Chondrocyte (in vitro differentiated cells): ENCODE data around the gene ISL2. TPM values are rescaled to one million over a fixed set of nuclear protein-coding genes. Genes with fewer than 3 reads are reported as not detected.

Experiments
- DNase-seq: peaks from one replicate; pipeline ENCODE4 v3.0.0; 2021; ENCODE audit warnings: mixed read lengths, low spot score
- H3K27ac Mint-ChIP-seq: one replicate; pipeline ENCODE4 v1.8.0; 2021; ENCODE audit warnings: mild to moderate bottlenecking, moderate library complexity, mixed read lengths; ENCODE audit not compliant: unreplicated experiment
- H3K27me3 Mint-ChIP-seq: 2 replicates; pipeline ENCODE4 v1.8.0; 2021; ENCODE audit warnings: low read depth, mixed read lengths
- H3K36me3 Mint-ChIP-seq: 2 replicates; pipeline ENCODE4 v1.8.0; 2021; ENCODE audit warnings: low read depth, mixed read lengths
- H3K4me1 Mint-ChIP-seq: 2 replicates; pipeline ENCODE4 v1.8.0; 2021; ENCODE audit warnings: low read depth, mild to moderate bottlenecking, mixed read lengths
- H3K4me3 Mint-ChIP-seq: one replicate; pipeline ENCODE4 v1.8.0; 2021; ENCODE audit warnings: mild to moderate bottlenecking, moderate library complexity, mixed read lengths; ENCODE audit not compliant: unreplicated experiment
- H3K9me3 Mint-ChIP-seq: 2 replicates; pipeline ENCODE4 v1.8.0; 2021; ENCODE audit warnings: low read depth, mixed read lengths
- total RNA-seq: library from RNA; stranded (reverse); gene quantifications from 3 replicates; pipeline ENCODE4 v1.2.1, GENCODE V29; 2021
- TF ChIP-seq, protein P1 (sequence below): fragments of 200-600 bp; sonication (generic); IDR thresholded peaks from 2 replicates; pipeline ENCODE4 v1.5.0; 2021; ENCODE audit warnings: antibody characterized with exemption, mild to moderate bottlenecking, moderate library complexity

Gene ISL2
- total RNA-seq, 1 donor from 2014 or later, result not detected

DNA sequence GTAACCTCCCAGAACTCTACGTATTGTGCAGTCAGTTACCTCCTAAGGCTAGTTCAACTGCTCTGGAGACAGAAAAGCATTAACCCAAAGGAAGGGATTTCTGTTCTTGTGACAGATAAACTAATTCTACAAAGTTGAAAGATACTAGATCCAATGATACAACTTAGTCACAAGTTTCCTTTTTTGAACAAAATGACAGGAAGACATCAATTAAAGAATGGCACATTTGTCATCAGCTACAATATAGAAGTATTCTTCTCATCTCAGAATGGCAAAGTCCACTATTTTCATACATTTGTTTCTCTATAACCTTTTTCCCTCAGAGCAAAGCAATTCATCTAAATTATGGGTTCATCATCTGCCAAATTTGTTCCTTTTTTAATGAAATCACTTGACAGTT, 43.7 kb downstream of the ISL2 start:
- no peak overlapping the region for H3K27ac Mint-ChIP-seq

DNA sequence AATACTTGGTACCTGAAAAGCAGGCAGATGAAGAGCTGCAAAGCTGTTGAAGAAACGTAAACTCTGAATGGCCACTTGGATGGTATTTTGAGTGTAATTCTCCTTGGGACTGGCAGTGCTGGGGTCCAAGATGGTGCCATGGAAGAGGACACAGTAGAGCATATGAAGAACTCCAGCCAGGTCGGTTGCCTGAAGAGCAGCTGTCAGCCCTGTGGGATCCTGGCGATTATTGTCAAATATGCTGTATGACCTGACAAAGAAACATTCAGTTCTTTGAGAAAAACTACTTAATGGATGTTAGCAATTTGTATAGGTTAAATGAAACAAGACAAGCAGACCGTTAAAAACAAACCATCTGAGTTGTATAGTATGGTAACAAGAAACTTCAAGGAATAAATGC, 44.8 kb downstream of the ISL2 start:
- no peaks in the 10 kb centered on the region for H3K4me1 Mint-ChIP-seq
- no peaks in the 10 kb centered on the region for H3K27me3 Mint-ChIP-seq
- DNase-seq, result no peak
- no peak overlapping the region for H3K27ac Mint-ChIP-seq
- TF ChIP-seq, protein P1, sequence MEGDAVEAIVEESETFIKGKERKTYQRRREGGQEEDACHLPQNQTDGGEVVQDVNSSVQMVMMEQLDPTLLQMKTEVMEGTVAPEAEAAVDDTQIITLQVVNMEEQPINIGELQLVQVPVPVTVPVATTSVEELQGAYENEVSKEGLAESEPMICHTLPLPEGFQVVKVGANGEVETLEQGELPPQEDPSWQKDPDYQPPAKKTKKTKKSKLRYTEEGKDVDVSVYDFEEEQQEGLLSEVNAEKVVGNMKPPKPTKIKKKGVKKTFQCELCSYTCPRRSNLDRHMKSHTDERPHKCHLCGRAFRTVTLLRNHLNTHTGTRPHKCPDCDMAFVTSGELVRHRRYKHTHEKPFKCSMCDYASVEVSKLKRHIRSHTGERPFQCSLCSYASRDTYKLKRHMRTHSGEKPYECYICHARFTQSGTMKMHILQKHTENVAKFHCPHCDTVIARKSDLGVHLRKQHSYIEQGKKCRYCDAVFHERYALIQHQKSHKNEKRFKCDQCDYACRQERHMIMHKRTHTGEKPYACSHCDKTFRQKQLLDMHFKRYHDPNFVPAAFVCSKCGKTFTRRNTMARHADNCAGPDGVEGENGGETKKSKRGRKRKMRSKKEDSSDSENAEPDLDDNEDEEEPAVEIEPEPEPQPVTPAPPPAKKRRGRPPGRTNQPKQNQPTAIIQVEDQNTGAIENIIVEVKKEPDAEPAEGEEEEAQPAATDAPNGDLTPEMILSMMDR, result no peak
- H3K36me3 Mint-ChIP-seq, result peaks cover 3% of the 10 kb centered on the region
- H3K4me3 Mint-ChIP-seq, result no peak overlapping the region
- peaks cover 4% of the 10 kb centered on the region for H3K9me3 Mint-ChIP-seq

More for the DNA sequence above, 43.7 kb downstream of the ISL2 start:
- Mint-ChIP-seq H3K27me3 (no peaks in the 10 kb centered on the region), H3K4me1 (no peaks in the 10 kb centered on the region), H3K4me3 (no peak overlapping the region), H3K9me3 (no peaks in the 10 kb centered on the region), H3K36me3 (peaks cover 2% of the 10 kb centered on the region)
- no peak for DNase-seq
- TF ChIP-seq, protein P1, result no peak

DNA sequence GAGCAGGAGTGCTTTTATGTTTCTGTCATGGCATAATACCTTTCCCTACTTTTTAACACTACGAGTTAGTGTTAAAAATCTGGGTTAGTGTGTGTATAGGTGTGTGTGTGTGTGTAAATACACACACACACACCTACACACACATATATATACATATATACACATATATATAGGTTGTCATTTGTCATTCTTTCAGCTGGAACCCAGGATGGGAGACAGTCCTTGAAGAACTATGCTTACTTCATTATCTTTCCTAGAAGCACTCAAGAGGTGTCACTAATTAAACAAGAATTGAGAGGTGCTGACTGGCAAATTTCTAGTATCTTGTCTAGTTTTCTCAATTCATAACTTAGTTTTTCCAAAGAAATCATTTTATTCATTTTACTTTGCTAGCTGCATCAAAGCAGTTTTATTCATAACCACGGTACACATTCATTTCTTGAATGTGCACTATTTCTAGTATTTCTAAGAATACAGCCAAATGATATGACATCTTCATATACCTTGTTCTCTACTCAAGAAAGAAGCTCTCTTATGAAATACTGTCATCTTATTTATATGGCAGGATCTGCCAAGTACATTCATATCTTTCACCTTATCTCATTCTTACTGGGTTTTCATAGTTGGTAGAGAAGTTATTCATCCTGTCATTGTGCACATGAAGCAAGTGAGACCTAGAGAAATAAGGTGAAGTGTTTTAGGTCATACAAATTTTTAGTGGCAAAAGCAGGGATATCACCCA, 46.6 kb downstream of the ISL2 start:
- peaks cover 5% of the 10 kb centered on the region for H3K9me3 Mint-ChIP-seq
- H3K36me3 Mint-ChIP-seq, result peaks cover 7% of the 10 kb centered on the region
- no peak overlapping the region for H3K27ac Mint-ChIP-seq
- no peaks in the 10 kb centered on the region for H3K27me3 Mint-ChIP-seq
- DNase-seq, result no peak
- TF ChIP-seq, protein P1, result no peak
- no peak overlapping the region for H3K4me3 Mint-ChIP-seq
- no peaks in the 10 kb centered on the region for H3K4me1 Mint-ChIP-seq

DNA sequence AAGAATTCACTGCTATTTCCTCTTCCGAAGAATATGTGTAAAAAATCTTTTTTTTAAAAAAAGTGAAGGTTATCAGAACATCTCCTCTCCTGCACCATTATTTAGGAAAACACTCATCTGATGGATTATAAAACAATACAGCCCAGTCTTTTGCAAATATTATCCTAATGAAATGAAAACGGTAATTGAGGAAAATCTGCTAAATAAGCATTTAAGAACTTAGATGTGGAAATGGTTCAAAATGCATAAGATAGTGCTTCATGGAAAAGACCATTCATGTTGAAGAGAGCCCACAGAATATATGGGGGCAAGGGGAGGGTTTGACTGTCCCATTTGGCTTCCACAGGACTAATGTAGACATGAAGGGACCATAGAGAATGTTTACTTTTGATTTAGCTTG, 47.8 kb downstream of the ISL2 start:
- Mint-ChIP-seq H3K27me3 (no peaks in the 10 kb centered on the region), H3K36me3 (peaks cover 6% of the 10 kb centered on the region), H3K4me1 (no peaks in the 10 kb centered on the region), H3K4me3 (no peak overlapping the region), H3K27ac (no peak overlapping the region), H3K9me3 (peaks cover 5% of the 10 kb centered on the region)
- DNase-seq, result no peak
- TF ChIP-seq, protein P1, result no peak

DNA sequence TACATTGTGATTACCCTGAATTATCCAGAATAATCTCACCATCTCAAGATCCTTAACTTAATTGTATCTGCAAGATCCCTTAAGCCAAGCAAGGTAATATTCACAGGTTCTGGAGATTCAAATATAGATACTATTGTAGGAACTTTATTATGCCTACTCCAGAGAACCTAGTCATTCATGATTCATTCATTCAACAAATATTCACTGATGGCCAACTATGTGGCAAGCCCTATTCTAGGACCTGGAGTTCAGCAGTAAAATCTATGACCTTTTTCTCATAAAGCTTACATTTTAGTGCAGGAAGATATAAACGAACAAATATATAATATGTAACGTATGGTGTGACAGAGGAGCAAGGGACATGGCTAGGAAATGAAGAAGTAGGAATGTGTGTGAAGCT, 49.6 kb downstream of the ISL2 start:
- Mint-ChIP-seq H3K27me3 (no peaks in the 10 kb centered on the region), H3K27ac (no peak overlapping the region)
- TF ChIP-seq, protein P1, result no peak

More for the DNA sequence above, 49.6 kb downstream of the ISL2 start:
- peaks cover 5% of the 10 kb centered on the region for H3K9me3 Mint-ChIP-seq
- DNase-seq, result no peak
- H3K4me3 Mint-ChIP-seq, result no peak overlapping the region
- H3K36me3 Mint-ChIP-seq, result peaks cover 6% of the 10 kb centered on the region
- no peaks in the 10 kb centered on the region for H3K4me1 Mint-ChIP-seq
